Astrocyte of the spinal cord (primary cell): ENCODE measurements around the gene YBX1.
"Not testable (repeated sequence)": the region's sequence is repeated elsewhere in the genome, so short reads cannot be mapped to it uniquely, and the experiment has no call there.

ENCODE experiments used
- DNase-seq: peaks from one replicate; pipeline ENCODE4 v3.0.0; 2011; ENCODE audit warnings: low read depth, low spot score
- H3K4me3 ChIP-seq: 2 replicates; pipeline ENCODE4 v1.5.1; 2011; ENCODE audit warnings: low read depth, mild to moderate bottlenecking, low read length, moderate library complexity
- CTCF ChIP-seq: IDR thresholded peaks from 2 replicates; pipeline ENCODE4 v1.5.1; 2012; ENCODE audit warnings: low read depth, mild to moderate bottlenecking, low read length, inconsistent platforms
- in situ Hi-C: cut with HindIII; loops from 2 replicates; pipeline ENCODE4 v1.10.0; 2017; ENCODE audit warnings: low sequenced_read_pairs

YBX1 gene

GRCh38 chr1:42676534-42677087 is 5.6 kb upstream of the YBX1 start:
- in situ Hi-C loops, result no loop called here
- H3K4me3 ChIP-seq, result no peak overlapping the region
- DNase-seq, result no peak
- no peak for TF ChIP-seq CTCF

- H3K4me3 ChIP-seq, result no peak overlapping the region
- TF ChIP-seq CTCF, result no peak
- DNase-seq, result no peak
- in situ Hi-C loops, result no loop called here
These were observed 2.7 kb upstream of the YBX1 start for GRCh38 chr1:42679364-42679983.

GRCh38 chr1:42680055-42680454 is 2.2 kb upstream of the YBX1 start:
- no peak for TF ChIP-seq CTCF
- H3K4me3 ChIP-seq, result no peak overlapping the region
- no peak for DNase-seq
- in situ Hi-C loops, result no loop called here

- no peak for TF ChIP-seq CTCF
- DNase-seq, result peak; percentile 31
- H3K4me3 ChIP-seq, result peak overlapping the region; percentile 83
- in situ Hi-C loops, result no loop called here
These were observed 1.1 kb upstream of the YBX1 start for GRCh38 chr1:42680921-42681683.

GRCh38 chr1:42682484-42682738 is 193 bp downstream of the YBX1 start:
- in situ Hi-C loops, DNase-seq: not testable (repeated sequence)
- H3K4me3 ChIP-seq, result peak overlapping the region; percentile 83

- TF ChIP-seq CTCF, result no peak
- in situ Hi-C loops, result no loop called here
- H3K4me3 ChIP-seq, result peak overlapping the region; percentile 83
- DNase-seq, result peak; percentile 39
These were observed 717 bp downstream of the YBX1 start for GRCh38 chr1:42682739-42683531.
